Non-pigmented ciliary epithelial cell (primary cell): ENCODE measurements around the gene ART3.

Experiments used
- DNase-seq: peaks from one replicate; pipeline ENCODE4 v3.0.0-alpha.2; 2010; ENCODE audit warnings: low read depth

ART3 gene

DNA sequence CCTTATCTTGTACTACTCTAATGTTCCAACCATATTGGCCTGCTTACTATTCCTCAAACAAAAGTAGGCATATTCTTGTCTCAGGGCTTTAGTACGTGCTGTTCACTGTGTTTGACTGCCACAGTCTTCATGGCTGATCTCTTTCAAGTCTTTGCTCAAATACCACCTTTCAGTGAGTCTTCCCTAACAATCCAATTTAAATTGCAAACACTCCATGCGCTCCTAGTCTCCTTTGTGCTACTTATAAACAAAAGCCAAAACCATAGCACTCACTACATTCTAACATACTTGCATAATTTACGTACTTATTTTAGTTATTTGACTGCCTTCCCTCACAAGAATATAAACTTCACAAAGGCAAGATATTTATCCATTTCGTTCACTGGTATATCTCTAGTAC lies 1.7 kb upstream of the ART3 start:
- no peak for DNase-seq

DNA sequence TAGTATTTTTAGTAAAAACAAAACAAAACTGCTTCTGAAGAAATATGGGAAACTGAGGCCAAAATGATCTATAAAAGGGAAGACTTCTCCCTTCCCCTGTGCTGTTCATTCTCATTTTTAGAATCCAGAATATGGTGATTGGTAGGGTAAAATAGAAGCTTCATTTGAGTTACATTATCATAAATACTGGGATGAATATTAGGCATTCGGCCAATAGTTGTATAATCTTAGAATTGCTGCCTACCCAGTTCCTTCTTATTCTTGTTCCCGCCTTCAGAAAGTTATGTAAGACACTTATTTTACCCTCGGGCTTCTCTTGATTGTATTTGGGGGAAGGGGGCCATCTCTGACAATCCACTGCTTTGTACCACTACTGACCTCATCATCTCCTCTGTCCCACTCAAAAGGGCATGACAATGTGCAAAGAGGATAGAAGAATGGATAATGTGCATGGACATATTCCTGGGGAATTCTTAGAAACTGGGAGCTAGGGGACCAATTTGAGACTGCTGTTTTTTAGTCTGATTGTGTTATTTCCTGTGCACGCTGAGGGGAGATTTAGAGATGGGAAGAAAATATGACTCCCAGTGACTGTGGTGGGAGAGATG lies 588 bp downstream of the ART3 start:
- DNase-seq: no peak

DNA sequence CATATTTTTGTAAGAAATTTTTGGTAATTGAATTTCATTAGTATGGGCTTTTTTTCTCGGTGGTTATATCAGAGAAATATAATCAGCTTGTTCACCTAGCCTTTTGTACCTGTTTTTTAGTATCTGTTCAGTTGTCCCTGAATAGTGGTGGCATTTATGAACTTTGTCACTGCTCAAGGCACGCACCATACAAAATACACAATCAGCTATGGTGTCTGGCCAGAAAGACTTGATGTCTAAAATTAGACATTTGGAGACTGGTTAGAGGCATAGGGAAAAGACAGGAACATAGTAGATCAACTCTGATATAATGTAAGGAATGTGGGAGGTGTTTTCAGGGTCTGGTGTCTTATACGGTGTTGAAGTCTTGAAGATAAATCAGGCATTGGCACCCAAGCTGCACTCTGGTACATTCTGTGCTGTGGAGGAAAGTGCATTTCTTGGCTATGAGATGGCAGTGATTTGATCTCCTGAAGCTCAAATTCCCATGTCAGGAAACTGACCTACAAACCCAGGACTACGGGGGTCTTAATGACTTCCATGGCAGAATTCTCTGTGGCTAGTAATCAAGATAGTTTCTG lies 3.6 kb downstream of the ART3 start:
- no peak for DNase-seq

DNA sequence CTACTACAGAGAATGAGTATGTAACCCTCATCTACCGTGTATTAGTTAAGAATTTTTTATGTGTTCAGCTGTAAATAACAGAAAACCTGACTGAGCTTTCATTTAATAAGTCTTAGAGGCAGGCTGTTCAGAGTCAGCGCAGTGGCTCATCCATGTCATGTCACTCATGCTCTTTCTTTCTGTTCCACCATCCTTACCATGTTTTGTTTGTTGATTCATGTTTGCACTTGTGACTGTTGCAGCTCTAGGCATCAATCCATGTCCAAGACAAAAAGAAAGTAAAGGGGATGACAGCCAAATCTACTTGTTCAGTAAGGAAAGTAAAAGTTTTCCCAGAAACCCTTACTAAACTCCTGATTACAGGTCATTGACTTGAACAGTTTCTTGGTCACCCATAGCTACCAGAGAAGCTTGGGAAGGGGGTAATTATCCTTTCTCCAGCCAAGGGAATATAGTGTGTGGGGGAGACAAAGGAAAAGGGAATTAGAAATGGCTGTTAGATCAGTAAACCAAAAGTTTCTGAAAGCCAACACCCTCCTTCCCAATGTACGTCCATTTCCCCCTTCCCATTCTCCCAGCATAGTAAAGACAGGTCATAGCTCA lies 9.0 kb downstream of the ART3 start:
- no peak for DNase-seq

DNA sequence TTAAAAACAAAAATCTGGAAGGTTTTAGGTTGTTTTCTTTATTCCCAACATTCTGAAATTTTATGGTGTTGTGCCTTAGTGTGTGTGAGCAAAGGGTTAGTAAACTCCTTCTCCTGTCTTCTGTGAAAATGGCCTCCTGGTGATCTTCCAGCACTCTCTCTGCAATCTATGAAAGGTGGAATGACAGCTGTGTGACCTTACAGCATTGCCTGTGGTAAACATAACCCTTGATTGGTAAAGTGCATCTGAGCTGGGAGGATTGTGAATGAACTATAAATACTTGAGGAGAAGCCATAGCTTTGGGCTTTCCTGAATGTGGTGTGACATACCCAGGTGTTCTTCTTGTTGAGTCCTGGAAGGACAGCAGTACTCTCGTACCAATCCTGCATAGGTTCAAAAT lies 10.0 kb downstream of the ART3 start:
- DNase-seq: no peak

DNA sequence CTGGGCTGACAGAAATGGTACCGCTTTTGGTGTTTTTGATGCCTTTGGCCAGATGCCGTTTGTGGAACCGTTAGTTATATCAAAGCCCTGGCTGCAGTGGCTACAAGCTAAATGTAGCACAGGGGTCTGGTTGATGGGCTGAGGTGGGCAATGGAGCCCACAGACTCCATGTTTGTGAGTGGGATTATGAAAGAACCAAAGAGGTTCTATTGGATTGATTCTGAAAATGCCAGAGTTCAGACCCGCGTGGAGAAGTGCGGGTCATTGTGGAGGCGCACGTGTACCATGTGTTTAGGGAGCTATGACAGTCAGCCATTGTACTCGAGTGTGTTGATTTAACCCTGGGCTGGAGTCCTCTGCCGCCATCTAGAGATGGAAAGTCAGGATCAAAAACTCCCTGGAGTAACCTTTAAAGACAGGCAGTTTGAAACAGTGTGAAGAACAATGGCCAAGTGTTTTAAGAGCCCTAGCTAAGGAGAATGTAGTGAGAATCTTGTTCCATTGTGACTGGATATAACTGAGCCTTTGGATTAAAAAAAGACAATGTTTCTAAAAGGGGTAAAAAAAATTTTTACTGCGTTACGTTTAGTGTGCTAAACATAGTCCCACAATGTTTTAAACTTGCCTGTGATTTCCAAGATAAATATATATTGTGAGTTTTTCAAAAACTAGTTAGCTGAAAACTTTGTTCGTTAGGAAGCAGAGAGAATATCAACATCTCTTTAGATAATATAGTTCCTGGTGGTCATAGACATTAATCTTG lies 12.7 kb downstream of the ART3 start:
- DNase-seq: no peak

DNA sequence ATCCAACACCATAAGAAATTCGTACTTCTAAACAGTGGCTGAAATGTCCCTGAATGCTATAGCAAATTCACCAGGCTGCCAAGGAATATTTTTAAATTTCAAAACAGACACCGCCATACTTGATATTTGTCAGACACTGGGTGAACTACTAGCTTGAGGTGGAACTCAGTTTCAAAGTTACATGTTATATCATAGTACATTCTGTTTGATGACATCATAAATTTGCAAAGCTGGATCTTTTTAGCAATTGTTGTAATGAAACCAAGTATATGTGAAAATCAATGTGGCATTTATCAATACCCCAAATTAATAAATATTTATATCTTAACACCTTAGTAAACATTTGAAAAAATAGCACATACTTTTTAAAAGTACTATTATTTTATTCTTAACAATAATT lies 14.2 kb downstream of the ART3 start:
- no peak for DNase-seq

DNA sequence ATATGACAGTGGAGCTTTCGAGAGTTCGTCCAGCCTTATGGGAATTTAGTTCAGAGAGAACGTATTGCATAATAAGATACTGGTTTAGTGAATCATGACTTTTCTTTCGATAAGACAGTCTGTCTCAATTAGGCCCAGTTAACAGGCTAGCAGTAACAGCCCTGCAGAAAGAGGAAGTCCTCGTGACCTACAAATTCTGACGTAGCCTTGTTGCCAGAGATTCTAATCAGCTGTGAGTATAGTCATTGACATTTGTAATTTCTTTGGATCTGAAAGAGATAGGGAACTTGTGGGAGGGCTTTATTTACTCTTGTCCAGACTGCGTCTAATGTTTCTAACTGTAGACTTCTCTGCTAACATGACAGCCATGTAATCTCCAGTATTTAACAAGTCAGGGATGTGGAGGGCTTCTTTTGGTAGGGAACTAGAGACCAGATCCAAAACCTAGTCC lies 15.8 kb downstream of the ART3 start:
- peak; percentile 91 for DNase-seq

DNA sequence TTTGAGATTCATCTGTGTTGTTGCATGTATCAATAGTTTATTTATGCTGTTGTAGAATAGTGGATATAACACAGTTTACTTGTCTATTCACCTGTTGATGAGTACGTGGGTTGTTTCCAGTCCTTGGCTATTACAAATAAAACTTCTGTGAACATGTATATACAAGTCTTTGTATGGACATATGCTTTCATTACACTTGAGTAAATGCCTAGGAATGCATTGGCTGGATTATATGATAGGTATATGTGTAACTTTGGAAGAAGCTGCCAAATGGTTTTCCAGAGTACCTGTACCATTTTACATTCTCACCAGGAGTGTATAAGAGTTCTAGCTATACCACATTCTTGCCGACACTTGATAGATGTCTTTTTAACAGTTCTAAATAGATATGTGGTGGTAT lies 16.5 kb downstream of the ART3 start:
- no peak for DNase-seq

DNA sequence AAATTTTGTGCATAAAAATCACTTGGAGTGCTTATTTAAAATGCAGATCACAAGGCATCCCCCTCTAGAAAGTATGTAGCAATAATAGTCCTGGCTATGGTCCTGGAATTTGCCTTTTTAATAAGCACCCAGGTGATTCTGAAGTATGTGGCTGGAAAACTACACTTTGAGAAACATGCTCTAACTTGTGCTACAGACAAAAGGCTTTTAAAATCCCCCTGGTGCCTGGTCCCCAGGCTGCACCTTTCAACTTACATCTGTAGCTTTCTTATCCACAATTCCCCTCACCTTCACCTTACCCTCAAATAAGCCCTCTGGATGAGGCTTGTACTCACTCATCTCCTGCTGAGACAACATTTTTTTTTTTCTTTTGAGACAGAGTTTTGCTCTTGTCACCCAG lies 21.1 kb downstream of the ART3 start:
- DNase-seq: no peak

DNA sequence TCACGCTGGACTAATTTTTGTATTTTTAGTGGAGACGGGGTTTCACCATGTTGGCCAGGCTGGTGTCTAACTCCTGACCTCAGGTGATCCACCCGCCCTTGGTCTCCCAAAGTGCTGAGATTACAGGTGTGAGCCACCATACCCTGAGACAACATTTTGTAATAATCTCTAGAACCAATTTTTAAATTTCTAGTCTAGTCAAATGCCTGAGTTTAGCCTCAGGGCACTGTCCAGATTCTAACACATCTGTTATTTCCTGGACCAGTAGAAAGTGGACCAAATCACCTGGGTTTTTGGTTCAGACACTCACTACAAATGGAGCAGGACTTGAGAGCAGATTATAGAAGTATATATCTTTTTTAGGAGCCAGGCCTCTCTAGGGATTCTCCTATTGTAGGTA lies 21.6 kb downstream of the ART3 start:
- no peak for DNase-seq

DNA sequence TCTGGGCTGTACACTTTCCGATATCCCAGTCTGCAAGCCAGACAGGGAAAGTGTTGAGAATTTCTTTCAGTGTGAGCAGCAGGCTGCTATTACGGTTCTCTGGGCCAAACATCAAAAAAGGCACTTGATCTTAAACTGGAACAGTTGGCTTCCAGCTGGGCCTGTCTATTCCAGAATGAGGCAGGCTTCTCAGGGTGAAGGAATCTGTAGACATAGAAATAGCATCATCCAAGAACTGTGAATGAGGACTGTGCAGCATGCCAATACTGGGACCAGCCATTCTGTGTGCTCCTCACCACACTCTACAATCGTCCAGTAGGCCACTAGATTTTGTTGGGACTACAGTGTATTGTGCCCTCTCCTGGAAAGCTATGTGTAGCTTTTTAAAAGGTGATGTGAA lies 31.1 kb downstream of the ART3 start:
- no peak for DNase-seq

DNA sequence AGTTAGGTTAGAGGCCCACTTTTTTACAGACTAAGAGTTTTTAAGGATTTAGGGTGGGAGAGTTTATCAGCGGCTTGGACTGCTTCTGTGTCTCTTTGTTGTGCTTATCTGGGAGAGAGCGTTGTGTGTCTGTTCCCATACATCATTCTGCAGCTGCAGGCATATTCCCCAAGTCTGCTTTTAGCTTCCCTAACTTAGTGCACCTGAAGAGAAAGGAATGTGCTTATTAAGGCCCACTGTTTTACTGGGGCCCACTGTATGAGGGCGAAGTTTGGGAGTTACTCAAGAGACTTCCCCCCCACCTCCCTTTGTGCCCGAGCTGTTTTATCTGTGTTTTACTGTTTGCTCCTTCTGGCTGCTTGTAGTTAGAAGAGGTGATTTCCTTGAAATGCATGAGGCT lies 31.9 kb downstream of the ART3 start:
- DNase-seq: no peak

DNA sequence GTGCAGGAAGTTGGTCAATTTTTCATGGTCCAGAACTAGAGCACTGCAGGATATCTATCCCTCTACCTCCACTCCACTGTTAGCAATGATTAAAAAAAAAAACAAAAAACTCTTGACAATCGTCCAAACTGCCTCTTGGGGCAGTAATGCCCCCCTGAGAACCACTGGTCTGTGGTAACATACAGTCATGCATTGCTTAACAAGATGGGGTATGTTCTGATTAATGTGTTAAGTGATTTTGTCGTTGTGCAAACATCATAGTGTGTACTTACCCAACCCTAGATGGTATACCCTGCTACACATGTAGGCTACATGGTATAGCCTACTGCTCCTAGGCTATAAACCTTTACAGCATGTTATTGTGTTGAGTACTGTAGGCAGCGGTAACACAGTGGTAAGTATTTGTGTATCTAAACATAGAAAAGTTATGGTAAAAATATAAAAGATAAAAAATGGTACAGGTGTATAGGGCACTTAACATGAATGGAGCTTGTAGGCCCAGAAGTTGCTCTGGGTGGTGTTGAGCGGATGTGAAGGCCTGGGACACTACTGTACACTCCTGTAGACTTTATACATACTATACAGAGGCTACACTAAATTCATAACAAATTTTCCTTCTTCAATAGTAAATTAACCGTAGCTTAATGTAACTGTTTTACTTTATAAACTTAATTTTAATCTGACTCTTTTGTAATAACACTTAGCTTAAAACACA lies 34.1 kb downstream of the ART3 start:
- no peak for DNase-seq

DNA sequence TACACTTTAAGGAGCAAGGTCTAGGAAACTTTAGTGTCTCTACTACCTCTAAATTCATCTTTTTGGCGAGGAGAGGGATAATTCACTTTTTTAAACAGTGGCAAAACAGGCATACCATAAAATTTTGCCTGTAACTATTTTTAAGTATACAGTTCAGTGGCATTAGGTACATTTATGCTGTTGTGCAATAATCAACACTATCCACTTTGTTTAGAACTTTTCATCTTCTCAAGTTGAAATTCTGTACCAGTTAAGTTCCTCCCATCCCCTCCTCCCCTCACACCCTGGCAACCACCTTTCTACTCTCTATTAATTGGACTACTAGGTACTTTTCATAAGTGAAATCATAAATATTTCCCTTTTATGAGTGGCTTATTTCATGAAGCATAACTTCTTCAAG lies 42.3 kb downstream of the ART3 start:
- no peak for DNase-seq

DNA sequence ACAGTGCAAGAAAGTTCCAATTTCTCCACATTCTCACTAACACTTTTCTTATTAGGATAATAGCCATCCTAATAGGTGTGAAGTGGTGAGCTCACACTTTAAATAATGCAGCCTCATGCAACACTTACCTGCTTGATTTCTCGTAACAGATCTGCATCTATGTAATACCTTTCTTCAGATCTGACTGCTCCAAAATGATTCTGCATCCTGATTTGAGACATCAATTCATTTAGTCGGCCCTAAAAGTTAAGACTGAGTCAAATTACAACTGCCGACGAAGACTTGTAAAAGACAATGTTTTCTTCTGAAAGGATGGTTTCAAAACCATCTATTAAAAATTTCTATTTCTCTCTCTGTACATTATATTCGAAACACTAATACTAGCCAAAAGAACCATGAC lies 43.0 kb downstream of the ART3 start:
- DNase-seq: no peak

DNA sequence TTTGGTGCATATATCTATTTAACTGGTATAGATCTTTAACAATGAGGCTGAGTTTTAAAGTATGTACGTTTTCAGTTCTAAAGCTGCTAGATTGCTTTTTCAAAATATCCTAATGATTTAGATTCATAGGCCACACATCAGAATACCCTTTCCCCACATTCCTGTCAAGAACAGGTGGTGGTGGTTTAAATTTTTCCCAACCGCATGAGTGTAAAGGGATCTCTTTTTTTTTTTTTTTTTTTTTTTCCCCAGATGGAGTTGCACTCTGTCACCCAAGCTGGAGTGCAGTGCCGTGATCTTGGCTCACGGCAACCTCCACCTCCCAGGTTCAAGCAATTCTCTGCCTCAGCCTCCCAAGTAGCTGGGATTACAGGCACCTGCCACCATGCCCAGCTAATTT lies 45.7 kb downstream of the ART3 start:
- DNase-seq: no peak

DNA sequence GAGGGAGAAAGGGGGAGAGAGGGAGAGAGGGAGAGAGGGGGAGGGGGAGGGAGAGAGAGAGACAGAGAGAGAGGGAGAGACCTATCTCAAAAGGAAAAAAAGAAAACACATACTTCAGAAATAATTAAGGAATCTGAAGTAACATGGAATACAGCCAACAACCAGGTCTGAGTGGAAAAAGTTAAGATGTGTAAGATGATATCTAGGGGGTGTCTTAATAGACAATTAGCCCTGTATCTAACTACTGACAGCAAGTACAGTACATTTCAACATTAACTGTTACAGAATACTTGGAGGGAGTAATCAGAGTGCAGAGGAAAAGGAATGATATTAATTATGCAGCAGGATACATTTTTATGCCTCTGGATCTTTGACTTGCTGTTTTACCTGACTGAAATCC lies 51.3 kb downstream of the ART3 start:
- no peak for DNase-seq

DNA sequence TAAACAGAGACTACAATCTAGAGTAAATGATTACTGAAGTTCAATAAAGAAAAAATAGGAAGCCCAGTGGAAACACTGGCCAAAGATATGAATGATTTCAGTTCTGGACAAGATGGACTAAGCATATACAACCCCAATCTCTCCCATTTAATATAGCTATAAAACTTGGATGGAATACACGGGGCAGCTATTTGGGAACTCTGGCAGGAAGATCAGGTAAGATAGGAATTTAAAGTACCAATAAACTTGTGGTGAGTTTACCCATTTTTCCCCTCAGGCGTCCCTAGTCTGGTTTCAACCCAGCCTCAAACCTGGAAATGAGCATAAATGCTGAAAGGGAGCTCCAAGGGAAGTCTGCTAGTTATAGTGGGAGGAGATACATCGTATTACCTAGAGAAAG lies 53.2 kb downstream of the ART3 start:
- no peak for DNase-seq

DNA sequence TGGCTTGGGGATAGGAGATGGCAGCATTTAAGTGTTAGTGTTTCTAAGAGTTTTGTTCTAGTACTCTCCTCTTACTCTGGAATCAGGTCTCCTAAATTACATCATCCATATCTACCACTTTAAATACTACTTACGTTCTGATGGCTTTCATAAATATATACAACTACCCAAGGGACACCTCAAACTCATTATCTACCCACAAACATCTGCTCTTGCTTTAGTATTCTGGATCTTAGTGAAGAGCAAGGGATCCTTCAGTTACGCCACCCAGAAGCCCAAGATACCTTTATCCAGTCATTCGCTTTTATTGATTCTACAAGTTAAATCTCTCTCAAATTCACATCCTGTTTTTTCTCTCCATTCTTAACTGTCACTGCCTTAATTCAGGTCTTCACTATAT lies 66.7 kb downstream of the ART3 start:
- no peak for DNase-seq

DNA sequence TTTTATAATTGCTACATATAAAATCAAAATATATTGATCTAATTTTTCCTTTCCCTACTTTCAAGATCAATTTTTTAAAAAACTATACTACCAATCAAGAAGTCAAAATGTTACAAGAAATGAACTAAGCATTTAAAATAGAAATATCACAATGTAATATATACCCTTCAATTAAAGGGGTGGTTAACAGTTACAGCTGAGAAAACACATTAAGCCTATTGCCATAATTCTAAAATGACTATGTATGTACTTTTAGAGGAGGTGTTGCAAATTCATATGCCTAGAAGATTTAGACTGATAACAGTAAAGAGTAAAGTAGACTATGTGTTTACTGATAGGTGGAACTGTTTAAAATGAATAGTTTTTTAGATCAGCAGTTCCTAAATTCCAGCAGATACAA lies 70.0 kb downstream of the ART3 start:
- DNase-seq: no peak

DNA sequence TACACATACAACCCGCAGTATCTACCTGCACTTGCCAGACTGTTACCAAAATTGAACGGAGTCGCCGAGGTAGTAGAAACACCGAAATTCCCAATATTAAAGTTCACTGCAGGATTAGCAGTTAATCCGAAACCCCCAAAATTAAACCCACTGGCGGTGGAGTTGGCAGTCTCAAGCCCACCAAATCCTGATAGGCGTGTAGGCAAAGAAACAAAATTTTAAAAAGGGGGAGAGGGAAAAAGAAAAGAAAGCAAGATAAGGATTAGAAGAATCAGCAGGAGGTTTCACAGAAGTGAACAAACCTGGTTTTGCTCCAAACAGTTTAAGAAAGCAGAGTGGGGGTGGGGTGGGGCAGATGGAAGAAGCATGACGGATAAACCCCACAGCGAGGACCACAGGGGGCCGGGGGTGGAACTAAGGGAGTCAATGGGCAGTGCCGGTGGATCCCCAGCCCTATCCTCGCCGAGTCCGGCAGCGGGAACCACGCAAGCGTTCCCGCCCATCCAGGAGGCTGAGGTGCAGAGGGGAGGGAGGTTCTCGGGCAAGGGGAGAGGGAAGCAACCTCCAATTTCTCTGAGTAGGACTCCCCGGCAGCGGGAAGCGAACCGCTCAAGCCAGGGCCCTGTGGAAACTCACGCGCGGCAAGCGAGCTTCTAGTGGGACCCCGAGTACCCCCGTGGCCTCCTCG lies 73.1 kb downstream of the ART3 start:
- peak; percentile 56 for DNase-seq
